Measurements from ENCODE around the gene LINC00237. TPM values are rescaled to one million over a fixed set of nuclear protein-coding genes. Genes with fewer than 3 reads are reported as not detected.

Gene LINC00237
- total and polyA plus RNA-seq, 2 donors (not counting 1 experiment from before 2014, with no cell fraction given), result 0.07 TPM; not detected in 1

GRCh38 chr20:21067255-21067654 is 38.9 kb downstream of the LINC00237 start:
- Histone ChIP-seq H3K4me1 (ENCODE audit: control insufficient read depth in 2 of 2, insufficient read depth in 2 of 2, low read length in 2 of 2) (no peaks in the 10 kb centered on the region), H2AFZ (ENCODE audit: insufficient read depth, low read depth, low read length, poor library complexity, severe bottlenecking) (no peak overlapping the region), H3K4me3 (ENCODE audit: control extremely low read depth in 1 of 5, extremely low read depth in 1 of 5, insufficient read depth in 1 of 5, low read depth in 2 of 5, low read length in 4 of 5) (no peak overlapping the region), H3K4me2 (replicated peaks; ENCODE audit: low read depth, low read length, poor library complexity, severe bottlenecking) (no peak overlapping the region), H3K9ac (ENCODE audit: low read length) (no peak overlapping the region), H3K79me2 (ENCODE audit: control insufficient read depth, insufficient read depth, low read length) (no peaks in the 10 kb centered on the region), H3K9me3 (ENCODE audit: control extremely low read depth in 1 of 3, control insufficient read depth in 2 of 3, insufficient read depth in 1 of 3, low read length in 2 of 3) (peaks cover 0 to 3% (median 1%) of the 10 kb centered on the region in 3 donors), H3K36me3 (replicated peaks in 1 of 2; ENCODE audit: control extremely low read depth in 1 of 2, control insufficient read depth in 1 of 2, extremely low read depth in 1 of 2, insufficient read depth in 2 of 2, low read length in 1 of 2) (no peaks in the 10 kb centered on the region), H3K27me3 (replicated peaks in 1 of 4; ENCODE audit: control extremely low read depth in 1 of 4, control insufficient read depth in 3 of 4, insufficient read depth in 4 of 4, low read length in 3 of 4) (peaks cover 0 to 4% (median 0%) of the 10 kb centered on the region in 4 experiments), H3K27ac (ENCODE audit: low read length in 2 of 2) (no peak overlapping the region), H4K20me1 (ENCODE audit: control insufficient read depth, insufficient read depth, low read length, poor library complexity, severe bottlenecking) (no peaks in the 10 kb centered on the region)
- DNase-seq (no peak), ATAC-seq (ENCODE audit: low read depth) (no peak)
- H3K27ac Mint-ChIP-seq, result no peak overlapping the region
- H3K27me3 Mint-ChIP-seq, result peaks cover 22% of the 10 kb centered on the region
- no peak for TF ChIP-seq CTCF (IDR thresholded peaks at IDR 0.05)
- no peak for TF ChIP-seq EZH2 (IDR thresholded peaks at IDR 0.05; ENCODE audit: borderline replicate concordance, insufficient read depth, low read depth, low read length, poor library complexity, severe bottlenecking)
- no peak overlapping the region for H3K4me3 Mint-ChIP-seq
- no CpG with 5 or more reads among the region's 1 CpG for WGBS (ENCODE audit: insufficient coverage)
- ChIA-PET CTCF (no interaction called here), POLR2A (no interaction called here)
- H3K4me1 Mint-ChIP-seq, result no peaks in the 10 kb centered on the region
- H3K9me3 Mint-ChIP-seq (ENCODE audit: insufficient read depth), result no peaks in the 10 kb centered on the region
- intact Hi-C loops (cut with micrococcal nuclease), result no loop called here

GRCh38 chr20:21064924-21065323 is 41.2 kb downstream of the LINC00237 start:
- Histone ChIP-seq H3K9ac (ENCODE audit: low read length) (no peak overlapping the region), H3K27me3 (replicated peaks in 1 of 4; ENCODE audit: control extremely low read depth in 1 of 4, control insufficient read depth in 3 of 4, insufficient read depth in 4 of 4, low read length in 3 of 4) (no peaks in the 10 kb centered on the region), H3K4me3 (ENCODE audit: control extremely low read depth in 1 of 5, extremely low read depth in 1 of 5, insufficient read depth in 1 of 5, low read depth in 2 of 5, low read length in 4 of 5) (no peak overlapping the region), H4K20me1 (ENCODE audit: control insufficient read depth, insufficient read depth, low read length, poor library complexity, severe bottlenecking) (no peaks in the 10 kb centered on the region), H3K4me2 (replicated peaks; ENCODE audit: low read depth, low read length, poor library complexity, severe bottlenecking) (no peak overlapping the region), H3K4me1 (ENCODE audit: control insufficient read depth in 2 of 2, insufficient read depth in 2 of 2, low read length in 2 of 2) (no peaks in the 10 kb centered on the region), H3K27ac (ENCODE audit: low read length in 2 of 2) (no peak overlapping the region), H3K79me2 (ENCODE audit: control insufficient read depth, insufficient read depth, low read length) (no peaks in the 10 kb centered on the region), H3K36me3 (replicated peaks in 1 of 2; ENCODE audit: control extremely low read depth in 1 of 2, control insufficient read depth in 1 of 2, extremely low read depth in 1 of 2, insufficient read depth in 2 of 2, low read length in 1 of 2) (no peaks in the 10 kb centered on the region), H2AFZ (ENCODE audit: insufficient read depth, low read depth, low read length, poor library complexity, severe bottlenecking) (no peak overlapping the region), H3K9me3 (ENCODE audit: control extremely low read depth in 1 of 3, control insufficient read depth in 2 of 3, insufficient read depth in 1 of 3, low read length in 2 of 3) (peaks cover 0 to 1% (median 0%) of the 10 kb centered on the region in 3 donors)
- DNase-seq, result no peak
- TF ChIP-seq EZH2 (IDR thresholded peaks at IDR 0.05; ENCODE audit: borderline replicate concordance, insufficient read depth, low read depth, low read length, poor library complexity, severe bottlenecking), result no peak
- no peak for TF ChIP-seq CTCF (IDR thresholded peaks at IDR 0.05)
- no peak overlapping the region for H3K4me3 Mint-ChIP-seq
- no peak for ATAC-seq (ENCODE audit: low read depth)
- intact Hi-C loops (cut with micrococcal nuclease), result no loop called here
- no peaks in the 10 kb centered on the region for H3K9me3 Mint-ChIP-seq (ENCODE audit: insufficient read depth)
- H3K4me1 Mint-ChIP-seq, result no peaks in the 10 kb centered on the region
- POLR2A ChIA-PET, result no interaction called here
- H3K27me3 Mint-ChIP-seq, result peaks cover 24% of the 10 kb centered on the region
- CTCF ChIA-PET, result no interaction called here
- no peak overlapping the region for H3K27ac Mint-ChIP-seq

All from B cell (primary cell).